SK-N-MC (cell line): ENCODE measurements around the gene GBX2.

Experiments
- EZH2 ChIP-seq: fragments of 200-600 bp; sonication (generic); IDR thresholded peaks from one replicate; pipeline ENCODE4 v1.6.1; 2017; ENCODE audit warnings: antibody characterized with exemption
- POLR2AphosphoS5 ChIP-seq: IDR thresholded peaks from 2 replicates; pipeline ENCODE4 v1.6.1; 2012; ENCODE audit warnings: mild to moderate bottlenecking, low read depth, low read length, borderline replicate concordance

DNA sequence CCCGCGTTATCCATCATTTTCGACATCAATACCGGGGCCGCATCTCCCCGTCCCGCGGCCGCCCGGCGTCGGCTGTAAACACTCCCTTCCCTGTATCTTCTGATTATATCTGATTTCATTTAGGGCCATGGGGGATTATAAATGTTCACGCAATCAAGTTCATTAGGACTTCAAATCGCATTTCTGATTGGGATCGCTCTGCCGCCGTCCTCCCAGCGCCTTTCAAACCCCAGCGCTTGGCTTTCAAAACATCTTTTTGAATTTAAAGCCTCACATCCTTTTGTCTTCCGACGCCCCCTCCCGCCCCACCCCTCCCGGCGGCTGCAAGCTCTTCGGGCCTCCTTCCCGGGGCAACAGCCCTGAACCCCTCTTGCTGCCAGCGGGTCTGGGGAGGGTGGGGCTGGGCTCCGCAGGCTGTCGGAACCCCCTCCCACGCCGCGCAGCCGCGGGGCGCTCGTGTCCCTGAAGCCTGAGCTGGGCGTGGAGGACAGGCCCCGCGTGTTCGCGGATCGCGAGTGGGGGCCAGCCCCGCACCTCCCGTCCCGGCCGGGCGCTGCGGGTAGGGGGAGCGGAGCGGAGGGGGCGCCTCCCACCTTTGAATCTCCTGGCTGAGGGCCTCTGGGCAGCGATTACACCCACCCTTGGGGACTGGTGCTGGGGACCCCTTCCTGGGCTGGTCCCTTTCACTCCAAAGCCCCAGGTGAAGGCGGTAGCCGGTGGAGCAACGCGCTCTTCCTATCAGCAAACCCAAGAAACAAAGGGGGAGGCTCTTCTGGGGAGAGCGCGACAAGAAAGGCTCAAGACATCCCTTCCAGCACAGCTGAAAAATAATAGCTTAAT is 11.3 kb upstream of the GBX2 start:
- TF ChIP-seq POLR2AphosphoS5: no peak
- TF ChIP-seq EZH2: no peak
